Measurements from ENCODE around the gene OR2AP1.

OR2AP1 gene

DNA sequence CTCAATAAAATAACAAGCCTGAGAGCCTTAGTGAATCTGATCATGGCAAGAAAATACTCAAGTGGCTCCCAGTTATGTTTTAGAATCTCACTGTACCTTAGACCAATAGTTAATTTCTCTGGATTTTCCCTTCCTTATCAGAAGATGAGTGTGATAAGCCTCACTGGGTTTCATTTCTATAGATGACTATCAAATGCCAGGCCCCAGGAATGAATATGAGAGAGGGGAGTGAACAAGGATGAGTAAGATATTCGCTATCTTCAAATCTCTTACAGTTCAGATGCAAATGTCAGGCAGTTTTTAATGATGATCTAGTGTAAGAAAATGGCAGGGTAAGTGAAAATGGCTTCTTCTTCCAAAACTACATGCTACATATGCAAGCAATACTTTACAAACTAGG lies 38.3 kb downstream of the OR2AP1 start:
- TF ChIP-seq, protein P1, sequence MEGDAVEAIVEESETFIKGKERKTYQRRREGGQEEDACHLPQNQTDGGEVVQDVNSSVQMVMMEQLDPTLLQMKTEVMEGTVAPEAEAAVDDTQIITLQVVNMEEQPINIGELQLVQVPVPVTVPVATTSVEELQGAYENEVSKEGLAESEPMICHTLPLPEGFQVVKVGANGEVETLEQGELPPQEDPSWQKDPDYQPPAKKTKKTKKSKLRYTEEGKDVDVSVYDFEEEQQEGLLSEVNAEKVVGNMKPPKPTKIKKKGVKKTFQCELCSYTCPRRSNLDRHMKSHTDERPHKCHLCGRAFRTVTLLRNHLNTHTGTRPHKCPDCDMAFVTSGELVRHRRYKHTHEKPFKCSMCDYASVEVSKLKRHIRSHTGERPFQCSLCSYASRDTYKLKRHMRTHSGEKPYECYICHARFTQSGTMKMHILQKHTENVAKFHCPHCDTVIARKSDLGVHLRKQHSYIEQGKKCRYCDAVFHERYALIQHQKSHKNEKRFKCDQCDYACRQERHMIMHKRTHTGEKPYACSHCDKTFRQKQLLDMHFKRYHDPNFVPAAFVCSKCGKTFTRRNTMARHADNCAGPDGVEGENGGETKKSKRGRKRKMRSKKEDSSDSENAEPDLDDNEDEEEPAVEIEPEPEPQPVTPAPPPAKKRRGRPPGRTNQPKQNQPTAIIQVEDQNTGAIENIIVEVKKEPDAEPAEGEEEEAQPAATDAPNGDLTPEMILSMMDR (IDR thresholded peaks at IDR 0.05), result no peak

GRCh38 chr12:55612646-55613045 lies 40.4 kb downstream of the OR2AP1 start:
- TF ChIP-seq, protein P1 (IDR thresholded peaks at IDR 0.05), result no peak

- TF ChIP-seq, protein P1 (IDR thresholded peaks at IDR 0.05), result no peak
These were observed 42.5 kb downstream of the OR2AP1 start for GRCh38 chr12:55614764-55615163.

GRCh38 chr12:55619354-55620138 lies 47.3 kb downstream of the OR2AP1 start:
- TF ChIP-seq, protein P1 (IDR thresholded peaks at IDR 0.05), result peak; percentile 90

- TF ChIP-seq, protein P1 (IDR thresholded peaks at IDR 0.05), result no peak
These were observed 51.8 kb downstream of the OR2AP1 start for GRCh38 chr12:55624056-55624455.

Data from LNCAP (cell line).